ENCODE data around the gene SYNM. TPM values are rescaled to one million over a fixed set of nuclear protein-coding genes. Genes with fewer than 3 reads are reported as not detected.
"Not testable (repeated sequence)": the region's sequence is repeated elsewhere in the genome, so short reads cannot be mapped to it uniquely, and the experiment has no call there.

The SYNM gene
- total RNA-seq, 1 experiment from 2014 or later = 6.1 TPM

- intact Hi-C loops (cut with micrococcal nuclease; ENCODE audit: unreplicated experiment) = loop anchor here (10.0 kb wide), 1 partner anchor 418 kb away; no protein-coding TSS in a partner anchor
- Histone ChIP-seq H3K4me3 (ENCODE audit: low read depth, low read length) (no peak overlapping the region), H3K27me3 (replicated peaks; ENCODE audit: control insufficient read depth, insufficient read depth, low read length) (no peaks in the 10 kb centered on the region; the same call in 1 of the 2 replicates), H3K9me3 (no peaks in the 10 kb centered on the region), H3K36me3 (ENCODE audit: control insufficient read depth, insufficient read depth, low read length) (no peaks in the 10 kb centered on the region), H3K4me1 (no peaks in the 10 kb centered on the region)
- no peak for DNase-seq
- no peaks in the 10 kb centered on the region for H3K9me3 Mint-ChIP-seq (ENCODE audit: unreplicated experiment)
- CTCF ChIA-PET = interaction anchor here (1.3 to 1.9 kb wide), 2 partner anchors 27 to 32 kb away, joined by 4 read pairs; partner anchors contain the start of gene SYNM
- BruUV-seq (replicated peaks) = no TSS peak
- H3K4me3 Mint-ChIP-seq (ENCODE audit: unreplicated experiment) = no peak overlapping the region
- TF ChIP-seq CTCF (IDR thresholded peaks at IDR 0.05; ENCODE audit: insufficient read depth in 1 of 2, low read depth in 1 of 2, low read length in 1 of 2, severe bottlenecking in 1 of 2, unreplicated experiment in 1 of 2) = no peak
- no peaks in the 10 kb centered on the region for H3K36me3 Mint-ChIP-seq (ENCODE audit: insufficient read depth, unreplicated experiment)
- no peak overlapping the region for H3K27ac Mint-ChIP-seq (ENCODE audit: unreplicated experiment)
- H3K27me3 Mint-ChIP-seq (ENCODE audit: insufficient read depth, unreplicated experiment) = no peaks in the 10 kb centered on the region
- POLR2A ChIA-PET = no interaction called here
- H3K4me1 Mint-ChIP-seq (ENCODE audit: low read depth, unreplicated experiment) = peaks cover 7% of the 10 kb centered on the region
Observed at GRCh38 chr15:99073008-99073717, 31.7 kb upstream of the SYNM start.

GRCh38 chr15:99074446-99074845 is 30.4 kb upstream of the SYNM start:
- Mint-ChIP-seq H3K27ac (ENCODE audit: unreplicated experiment) (no peak overlapping the region), H3K4me3 (ENCODE audit: unreplicated experiment) (no peak overlapping the region), H3K9me3 (ENCODE audit: unreplicated experiment) (no peaks in the 10 kb centered on the region), H3K4me1 (ENCODE audit: low read depth, unreplicated experiment) (peaks cover 7% of the 10 kb centered on the region), H3K36me3 (ENCODE audit: insufficient read depth, unreplicated experiment) (no peaks in the 10 kb centered on the region), H3K27me3 (ENCODE audit: insufficient read depth, unreplicated experiment) (no peaks in the 10 kb centered on the region)
- no peaks in the 10 kb centered on the region for H3K36me3 ChIP-seq (ENCODE audit: control insufficient read depth, insufficient read depth, low read length)
- no peak for TF ChIP-seq CTCF (IDR thresholded peaks at IDR 0.05; ENCODE audit: insufficient read depth in 1 of 2, low read depth in 1 of 2, low read length in 1 of 2, severe bottlenecking in 1 of 2, unreplicated experiment in 1 of 2)
- H3K9me3 ChIP-seq = no peaks in the 10 kb centered on the region
- no peaks in the 10 kb centered on the region; the same call in 1 of the 2 replicates for H3K27me3 ChIP-seq (replicated peaks; ENCODE audit: control insufficient read depth, insufficient read depth, low read length)
- POLR2A ChIA-PET = no interaction called here
- BruUV-seq (replicated peaks) = no TSS peak
- CTCF ChIA-PET = interaction anchor here (0.6 to 1.9 kb wide), 2 partner anchors 9 to 26 kb away, joined by 4 read pairs; no protein-coding TSS in a partner anchor
- intact Hi-C loops (cut with micrococcal nuclease; ENCODE audit: unreplicated experiment) = loop anchor here (10.0 kb wide), 1 partner anchor 420 kb away; no protein-coding TSS in a partner anchor
- H3K4me1 ChIP-seq = no peaks in the 10 kb centered on the region
- H3K4me3 ChIP-seq (ENCODE audit: low read depth, low read length) = no peak overlapping the region
- DNase-seq = no peak

GRCh38 chr15:99075059-99075652 is 29.7 kb upstream of the SYNM start:
- H3K27me3 Mint-ChIP-seq (ENCODE audit: insufficient read depth, unreplicated experiment); H3K36me3 Mint-ChIP-seq (ENCODE audit: insufficient read depth, unreplicated experiment); H3K9me3 ChIP-seq; BruUV-seq (replicated peaks); H3K4me1 ChIP-seq; H3K36me3 ChIP-seq (ENCODE audit: control insufficient read depth, insufficient read depth, low read length); H3K27me3 ChIP-seq (replicated peaks; ENCODE audit: control insufficient read depth, insufficient read depth, low read length); H3K4me3 ChIP-seq (ENCODE audit: low read depth, low read length); POLR2A ChIA-PET; H3K4me1 Mint-ChIP-seq (ENCODE audit: low read depth, unreplicated experiment); H3K9me3 Mint-ChIP-seq (ENCODE audit: unreplicated experiment); CTCF ChIA-PET; H3K4me3 Mint-ChIP-seq (ENCODE audit: unreplicated experiment); DNase-seq; H3K27ac Mint-ChIP-seq (ENCODE audit: unreplicated experiment): not testable (repeated sequence)
- intact Hi-C loops (cut with micrococcal nuclease; ENCODE audit: unreplicated experiment) = loop anchor here (5.0 to 10.0 kb wide), 2 partner anchors 133 to 420 kb away; no protein-coding TSS in a partner anchor

Measured in Caco-2 (cell line).